DMS53 treated with DMSO at 0.1 percent for 48 hours (cell line): Measurements from ENCODE around the gene NFE2L2.
"Not testable (repeated sequence)": the region's sequence is repeated elsewhere in the genome, so short reads cannot be mapped to it uniquely, and the experiment has no call there.

ENCODE experiments used
- DNase-seq: peaks from one replicate; lab custom pipeline; 2025; ENCODE audit not compliant: unreplicated experiment; lab: John Stamatoyannopoulos, UW

The NFE2L2 gene

DNA sequence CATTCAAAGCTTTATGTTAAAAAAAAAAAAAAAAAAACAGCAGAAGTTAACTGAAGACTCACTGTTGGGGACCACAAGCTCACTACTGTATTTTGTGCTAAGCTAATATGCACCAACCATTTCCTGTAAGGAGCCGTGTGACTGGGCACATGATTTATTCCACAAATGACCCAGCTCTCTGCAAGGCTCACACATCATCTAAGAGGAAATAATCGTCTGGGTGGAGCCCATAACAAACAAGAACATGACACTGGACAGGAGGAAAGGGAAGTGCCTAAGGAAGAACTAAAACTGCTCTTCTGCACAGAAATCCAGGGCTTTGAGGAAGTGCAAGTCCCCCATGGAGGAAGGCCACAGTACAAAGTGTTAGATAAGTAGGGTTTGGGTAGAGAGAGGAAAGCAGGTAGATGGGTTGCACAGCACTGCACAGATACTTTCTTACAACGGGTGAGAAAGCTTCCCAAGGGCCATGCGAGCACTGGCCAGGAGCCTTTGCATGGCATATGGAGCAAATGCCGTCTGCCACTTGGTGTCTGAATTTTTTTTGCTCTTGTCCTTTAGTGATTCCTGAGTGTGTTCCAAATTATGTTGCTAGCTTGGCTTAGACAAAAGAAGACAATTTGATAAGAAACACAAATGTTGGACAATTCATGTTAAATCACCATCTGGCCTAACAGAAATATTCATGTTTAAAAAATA is 24.4 kb downstream of the NFE2L2 start:
- DNase-seq = no peak

DNA sequence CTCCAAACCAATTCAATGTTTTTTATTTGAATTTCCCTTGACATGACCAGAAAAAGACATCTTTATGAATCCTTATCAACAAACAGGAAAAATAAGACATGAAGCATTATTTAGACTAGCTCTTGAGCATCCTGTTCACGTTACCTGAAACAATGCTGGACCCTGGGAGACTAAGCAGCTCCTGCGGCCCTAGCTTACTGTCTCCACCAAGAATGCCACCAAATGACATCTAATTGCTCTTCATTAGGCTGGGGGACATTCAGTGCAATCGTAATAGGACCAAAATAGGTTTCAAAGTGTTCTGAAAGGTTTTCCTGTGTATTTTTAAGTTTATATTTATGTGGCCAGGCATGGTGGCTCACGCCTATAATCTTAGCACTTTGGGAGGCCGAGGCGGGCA is 25.5 kb downstream of the NFE2L2 start:
- DNase-seq = no peak

DNA sequence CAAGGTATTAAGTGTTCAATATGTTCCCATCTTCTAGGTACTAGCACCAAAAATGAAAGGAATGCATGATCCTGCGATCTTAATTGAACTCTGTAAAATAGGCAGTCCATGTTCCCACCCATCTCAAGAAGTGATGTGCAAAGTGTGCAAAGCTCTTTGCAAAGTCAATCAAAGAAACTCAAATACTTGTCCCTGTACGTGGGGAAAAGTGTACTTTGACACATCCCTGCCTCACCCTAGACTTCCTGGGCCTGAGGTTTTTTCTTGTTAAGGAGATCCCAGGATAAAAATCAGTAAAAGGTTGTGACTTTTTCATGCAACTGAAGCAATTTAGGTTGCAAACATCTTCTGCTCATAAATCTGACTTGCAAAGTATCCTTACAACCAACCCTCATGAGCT is 26.6 kb downstream of the NFE2L2 start:
- no peak for DNase-seq

DNA sequence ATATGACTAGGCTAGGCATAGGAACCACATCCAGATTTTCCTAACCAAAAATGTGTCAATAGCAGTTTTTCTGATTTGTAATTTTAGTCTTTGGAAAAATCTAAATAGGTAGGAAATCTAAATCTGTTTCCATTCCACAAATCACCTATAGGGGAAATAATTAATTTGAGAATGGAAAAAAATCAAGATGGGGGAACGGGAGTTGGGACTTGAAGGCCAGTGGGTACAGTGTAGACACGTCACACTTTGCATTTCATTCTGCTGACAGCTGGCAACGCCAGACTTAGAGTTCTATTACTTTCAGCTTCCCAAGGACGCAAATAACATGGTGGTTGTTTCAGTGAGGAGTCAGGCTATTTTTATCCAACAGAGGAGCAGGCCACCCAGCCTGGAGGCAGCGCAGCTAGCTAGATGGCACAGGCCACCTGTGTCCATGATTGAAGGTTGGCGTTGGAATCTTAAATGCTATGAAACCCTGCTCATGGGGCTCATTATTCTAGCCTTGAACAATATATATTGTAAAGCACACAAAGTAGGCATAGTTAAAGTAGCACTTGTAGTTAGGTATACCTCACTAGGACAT is 28.6 kb downstream of the NFE2L2 start:
- no peak for DNase-seq

DNA sequence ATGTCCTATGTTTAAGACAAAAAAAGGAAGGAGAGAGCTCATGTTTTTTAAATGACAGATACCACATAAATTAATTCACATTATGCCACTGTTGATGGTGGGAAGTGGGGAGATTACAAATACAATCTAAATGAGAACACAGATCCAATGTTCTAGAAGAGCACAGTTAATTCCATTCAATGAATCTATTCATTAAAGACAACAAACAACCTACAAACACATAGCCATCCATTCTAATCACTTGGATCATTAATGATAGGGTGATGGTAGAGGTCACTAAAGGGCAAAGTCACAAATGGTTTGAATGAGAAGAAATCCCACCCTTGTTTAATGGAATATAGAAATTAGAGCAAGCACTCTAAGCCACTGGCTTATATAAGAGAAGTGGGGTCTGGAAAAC is 30.3 kb downstream of the NFE2L2 start:
- DNase-seq = no peak

DNA sequence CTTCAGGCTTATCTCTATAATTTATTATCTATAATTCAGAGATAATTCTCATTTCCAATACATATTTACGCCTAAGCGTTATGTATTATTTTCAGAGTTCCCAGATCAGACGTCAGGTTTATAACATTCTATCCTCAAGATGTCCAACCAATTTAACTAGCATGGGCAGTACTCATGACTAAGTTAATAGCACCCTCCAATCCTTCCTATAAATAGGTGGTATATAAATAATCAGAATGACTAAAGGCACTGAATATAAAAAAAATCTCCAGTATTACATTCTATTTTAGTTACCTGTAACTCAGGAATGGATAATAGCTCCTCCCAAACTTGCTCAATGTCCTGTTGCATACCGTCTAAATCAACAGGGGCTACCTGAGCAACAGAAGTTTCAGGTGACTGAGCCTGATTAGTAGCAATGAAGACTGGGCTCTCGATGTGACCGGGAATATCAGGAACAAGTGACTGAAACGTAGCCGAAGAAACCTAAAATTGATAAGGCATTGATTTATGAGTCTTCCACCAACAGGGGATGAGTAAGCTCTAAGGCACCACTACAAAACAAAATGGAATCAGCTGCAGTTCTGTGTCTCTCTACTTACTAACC is 32.3 kb downstream of the NFE2L2 start:
- DNase-seq = no peak

DNA sequence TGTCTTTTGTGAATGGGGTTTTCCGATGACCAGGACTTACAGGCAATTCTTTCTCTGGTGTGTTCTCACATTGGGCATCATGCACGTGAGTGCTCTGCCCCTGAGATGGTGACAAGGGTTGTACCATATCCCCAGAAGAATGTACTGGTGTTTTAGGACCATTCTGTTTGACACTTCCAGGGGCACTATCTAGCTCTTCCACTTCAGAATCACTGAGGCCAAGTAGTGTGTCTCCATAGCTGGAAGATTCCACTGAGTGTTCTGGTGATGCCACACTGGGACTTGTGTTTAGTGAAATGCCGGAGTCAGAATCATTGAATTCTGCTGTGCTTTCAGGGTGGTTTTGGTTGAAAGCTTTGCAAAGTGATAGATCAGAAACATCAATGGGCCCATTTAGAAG is 33.3 kb downstream of the NFE2L2 start:
- no peak for DNase-seq

DNA sequence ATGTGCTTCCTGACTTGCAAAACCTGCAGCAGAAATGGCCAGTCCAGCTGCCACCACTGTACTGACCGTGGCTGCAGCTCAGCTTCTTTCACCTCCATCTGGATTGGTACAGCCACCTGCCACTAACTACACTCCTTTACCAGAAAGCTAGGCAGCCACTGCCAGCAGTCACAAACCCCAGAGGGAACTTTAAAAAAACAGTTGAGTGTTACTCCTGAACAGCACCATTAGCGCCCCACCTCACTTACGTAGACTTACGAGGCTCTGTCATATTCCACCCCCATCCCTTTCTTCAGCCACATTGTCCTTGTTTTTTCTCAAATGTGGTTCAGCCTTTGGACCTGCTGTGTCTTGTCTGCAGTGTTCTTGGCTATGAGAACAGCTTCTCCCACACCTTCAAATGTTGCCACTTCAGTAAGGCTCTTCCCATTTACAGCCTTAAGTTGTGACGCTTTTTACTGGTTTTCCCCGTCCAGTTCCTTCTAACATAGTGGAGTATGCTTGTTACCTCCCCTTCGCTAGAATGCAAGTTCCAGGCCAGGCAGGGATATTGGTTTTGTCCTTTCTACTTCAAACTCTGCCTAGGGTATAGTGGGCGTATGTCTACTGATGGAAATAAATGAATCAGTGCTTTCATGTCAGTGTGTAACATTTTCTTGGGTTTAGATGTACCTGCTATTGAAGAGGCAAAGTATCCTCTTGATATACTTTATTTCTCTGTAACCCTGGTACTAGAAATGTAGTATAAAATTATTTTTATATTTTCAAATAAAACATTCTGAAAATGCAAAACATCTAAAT is 34.9 kb downstream of the NFE2L2 start:
- DNase-seq = peak; percentile 24

DNA sequence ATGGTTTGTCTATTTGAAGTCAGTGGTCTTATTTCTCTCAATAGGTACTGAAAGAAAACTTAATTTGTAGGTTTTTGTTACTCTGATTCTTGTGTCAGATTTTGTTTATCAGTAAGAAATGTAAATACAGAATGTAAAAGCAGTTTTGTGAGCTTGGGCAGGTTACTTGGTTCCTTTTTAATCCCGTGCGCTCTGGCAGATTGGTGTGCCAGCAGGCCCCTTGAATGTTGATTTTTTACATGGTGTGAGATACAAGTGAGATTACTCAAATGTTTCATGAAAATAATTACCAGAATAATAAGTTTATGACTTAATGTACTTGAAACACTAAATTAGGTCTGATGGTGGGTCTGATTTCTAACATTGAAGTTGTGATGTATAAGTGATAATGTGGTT is 38.6 kb downstream of the NFE2L2 start:
- no peak for DNase-seq

DNA sequence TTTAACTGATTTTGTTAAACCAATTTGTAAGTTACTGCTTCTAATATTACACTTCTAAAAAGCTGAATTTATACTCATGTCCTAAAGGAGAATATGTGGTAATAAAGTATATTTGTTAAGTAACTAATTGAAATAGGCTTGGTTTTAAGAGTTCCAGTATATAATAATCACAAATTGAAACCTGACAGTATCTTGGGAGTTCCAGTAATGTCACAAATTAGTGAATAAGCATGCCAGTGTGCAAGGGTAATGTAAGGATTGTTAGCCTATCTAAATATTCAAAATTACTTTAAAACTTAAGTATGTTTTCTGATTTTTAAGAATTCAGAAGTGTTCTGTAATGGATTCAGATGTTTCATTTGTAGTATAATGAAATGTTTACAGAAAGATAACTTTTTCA is 41.1 kb downstream of the NFE2L2 start:
- DNase-seq = not testable (repeated sequence)

- DNase-seq = no peak
Measured at GRCh38 chr2:177221970-177222369, 42.6 kb downstream of the NFE2L2 start.

- DNase-seq = no peak
Measured at GRCh38 chr2:177221534-177221933, 43.0 kb downstream of the NFE2L2 start.

GRCh38 chr2:177219787-177220186 is 44.7 kb downstream of the NFE2L2 start:
- not testable (repeated sequence) for DNase-seq

GRCh38 chr2:177217247-177217843 is 47.2 kb downstream of the NFE2L2 start:
- no peak for DNase-seq

DNA sequence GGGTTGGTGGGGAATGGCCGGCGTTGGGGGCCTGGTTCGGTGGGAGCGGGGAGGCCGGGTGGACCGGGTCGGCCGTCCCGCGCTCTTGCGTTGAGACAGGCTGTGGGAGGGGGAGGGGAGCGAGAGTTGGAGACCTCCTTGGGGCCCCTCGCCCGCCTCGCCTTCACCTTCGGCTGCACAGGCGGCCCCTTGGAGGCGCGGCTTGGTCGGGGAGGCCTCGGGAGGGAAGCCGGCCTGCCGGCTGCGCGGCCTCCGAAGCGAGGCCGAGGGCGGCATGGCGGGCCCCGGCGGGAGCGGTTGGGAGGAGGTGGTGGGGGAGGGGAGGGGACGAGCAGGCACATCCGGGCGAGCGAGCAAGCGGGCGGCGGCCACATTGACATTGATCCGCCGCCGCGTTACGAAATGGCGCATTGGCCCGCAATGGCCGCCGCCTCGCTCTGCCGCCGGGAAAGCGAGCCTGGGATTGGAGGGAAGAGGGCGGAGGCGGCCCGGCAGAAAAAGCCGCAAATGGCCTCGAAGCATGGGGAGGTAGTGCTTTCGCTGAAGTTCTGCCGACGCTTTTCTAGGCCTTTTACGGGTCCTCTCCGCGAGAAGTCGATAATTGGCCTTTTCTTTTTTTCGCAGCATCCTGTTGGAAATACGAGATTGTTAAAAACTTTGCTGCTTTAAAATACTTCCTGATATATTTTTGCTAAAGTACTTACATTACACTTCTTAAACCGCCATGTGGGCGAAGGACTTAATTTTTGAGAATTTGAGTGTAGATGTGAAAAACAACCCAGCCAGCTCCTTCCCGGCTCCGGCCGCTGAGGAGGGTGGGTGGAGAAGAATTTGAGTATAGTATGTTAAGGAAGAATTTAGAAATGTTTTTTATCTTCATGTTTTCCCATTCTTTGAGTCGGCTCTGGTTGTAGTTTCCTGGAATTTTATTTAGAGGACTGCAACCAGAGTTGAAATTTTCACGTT is 51.4 kb downstream of the NFE2L2 start:
- peak; percentile 78 for DNase-seq

GRCh38 chr2:177212106-177212890 is 52.2 kb downstream of the NFE2L2 start, which contains the start of gene HNRNPA3:
Gene HNRNPA3, plus strand, starts transcription at chr2:177212794. Its CDS starts 6 bp downstream, at chr2:177212800.
- peak; percentile 99 for DNase-seq

- peak; percentile 79 for DNase-seq
Measured at GRCh38 chr2:177211576-177212105, 52.9 kb downstream of the NFE2L2 start.

DNA sequence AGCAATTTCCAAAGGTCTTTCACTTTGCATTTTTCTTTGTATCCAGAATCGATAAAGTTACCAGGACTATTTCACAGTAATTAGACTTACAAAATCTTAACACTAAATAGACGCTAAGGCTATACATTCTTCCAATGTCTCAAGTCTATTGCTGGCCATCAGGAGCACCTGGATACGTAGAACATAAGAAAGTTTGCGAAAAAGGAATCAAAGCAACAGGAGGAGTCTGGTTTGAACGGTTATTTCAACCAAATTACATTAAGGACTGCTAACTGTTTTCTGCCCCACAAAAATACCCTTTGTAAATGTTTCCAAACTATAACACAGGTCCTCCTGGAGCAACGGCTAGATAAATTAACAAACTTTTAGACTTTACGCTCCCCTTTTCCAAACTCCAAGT is 53.4 kb downstream of the NFE2L2 start:
- no peak for DNase-seq

DNA sequence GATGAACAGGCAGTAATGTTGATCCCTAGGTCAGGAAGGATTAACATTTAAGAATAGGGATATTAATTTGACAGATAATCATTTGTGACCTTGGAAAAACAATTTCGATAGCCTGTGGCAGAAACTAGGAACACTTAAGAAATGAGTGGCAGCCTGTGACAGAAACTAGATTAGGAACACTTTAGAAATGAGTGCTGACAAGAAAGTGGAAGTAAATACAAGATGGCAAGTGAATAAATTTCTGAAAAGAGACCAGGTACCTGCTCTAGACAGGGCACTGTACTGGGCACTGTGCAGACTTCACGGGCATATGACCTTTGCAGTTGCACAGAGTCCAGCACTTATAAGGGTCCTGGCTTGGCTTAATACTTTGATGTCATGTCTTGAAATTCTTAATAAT is 57.4 kb downstream of the NFE2L2 start:
- DNase-seq = no peak
